IPS-18a (cell line): Measurements from ENCODE around the gene AGAP1.

Experiments
- H3K27ac ChIP-seq: one replicate; pipeline ENCODE4 v1.5.1; 2013; ENCODE audit warnings: low read length
- H3K27me3 ChIP-seq: one replicate; pipeline ENCODE4 v1.6.1; 2013; ENCODE audit warnings: mild to moderate bottlenecking, low read length; ENCODE audit not compliant: control insufficient read depth, insufficient read depth
- H3K36me3 ChIP-seq: one replicate; pipeline ENCODE4 v1.6.1; 2013; ENCODE audit warnings: low read depth, low read length; ENCODE audit not compliant: control insufficient read depth
- H3K4me1 ChIP-seq: one replicate; pipeline ENCODE4 v1.6.1; 2013; ENCODE audit warnings: low read depth, low read length; ENCODE audit not compliant: control insufficient read depth
- H3K4me3 ChIP-seq: one replicate; pipeline ENCODE4 v1.5.1; 2013; ENCODE audit warnings: low read length
- H3K9ac ChIP-seq: one replicate; pipeline ENCODE4 v1.6.1; 2013; ENCODE audit warnings: mild to moderate bottlenecking, low read length, moderate library complexity
- H3K9me3 ChIP-seq: one replicate; pipeline ENCODE4 v1.6.1; 2013; ENCODE audit warnings: low read depth, low read length; ENCODE audit not compliant: control insufficient read depth

AGAP1 gene

GRCh38 chr2:235463893-235464292, 29.9 kb upstream of the AGAP1 start:
- Histone ChIP-seq H3K9me3 (no peaks in the 10 kb centered on the region), H3K9ac (no peak overlapping the region), H3K27me3 (no peaks in the 10 kb centered on the region), H3K4me1 (no peaks in the 10 kb centered on the region), H3K36me3 (no peaks in the 10 kb centered on the region), H3K4me3 (no peak overlapping the region), H3K27ac (no peak overlapping the region)

- Histone ChIP-seq H3K27ac (no peak overlapping the region), H3K36me3 (no peaks in the 10 kb centered on the region), H3K9ac (no peak overlapping the region), H3K27me3 (no peaks in the 10 kb centered on the region), H3K4me1 (no peaks in the 10 kb centered on the region), H3K9me3 (no peaks in the 10 kb centered on the region), H3K4me3 (no peak overlapping the region)
Measured at GRCh38 chr2:235467588-235467987, 26.3 kb upstream of the AGAP1 start.

- no peak overlapping the region for H3K9ac ChIP-seq
- H3K27ac ChIP-seq: no peak overlapping the region
- no peaks in the 10 kb centered on the region for H3K27me3 ChIP-seq
Measured at GRCh38 chr2:235468978-235469655, 24.7 kb upstream of the AGAP1 start.

GRCh38 chr2:235471186-235471747, 22.6 kb upstream of the AGAP1 start:
- no peak overlapping the region for H3K27ac ChIP-seq
- no peaks in the 10 kb centered on the region for H3K9me3 ChIP-seq
- H3K36me3 ChIP-seq: no peaks in the 10 kb centered on the region
- no peaks in the 10 kb centered on the region for H3K4me1 ChIP-seq
- H3K27me3 ChIP-seq: no peaks in the 10 kb centered on the region
- no peak overlapping the region for H3K4me3 ChIP-seq
- H3K9ac ChIP-seq: no peak overlapping the region

More at GRCh38 chr2:235468978-235469655, 24.7 kb upstream of the AGAP1 start:
- no peaks in the 10 kb centered on the region for H3K4me1 ChIP-seq
- H3K36me3 ChIP-seq: no peaks in the 10 kb centered on the region
- no peak overlapping the region for H3K4me3 ChIP-seq
- H3K9me3 ChIP-seq: no peaks in the 10 kb centered on the region

DNA sequence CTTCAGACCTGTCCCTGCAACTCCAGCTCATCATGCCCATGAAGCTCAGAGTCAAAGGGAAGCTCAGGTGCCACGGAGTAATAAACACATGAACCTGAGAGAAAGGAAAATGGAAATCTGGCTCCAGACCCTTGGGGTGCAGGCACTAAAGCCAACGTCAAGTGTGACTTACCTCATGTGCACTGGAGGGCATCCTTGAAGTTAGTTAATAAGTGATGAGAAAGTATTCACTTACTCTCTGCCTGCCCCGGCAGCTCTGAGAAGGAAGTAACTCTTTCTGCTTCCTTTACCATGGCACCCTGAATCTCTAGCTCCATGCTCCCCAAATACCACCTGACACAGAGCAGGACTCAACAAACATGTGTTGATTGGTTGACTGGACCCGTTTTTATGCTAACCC, 21.4 kb upstream of the AGAP1 start:
- H3K4me3 ChIP-seq: no peak overlapping the region
- no peaks in the 10 kb centered on the region for H3K27me3 ChIP-seq
- no peaks in the 10 kb centered on the region for H3K9me3 ChIP-seq
- H3K27ac ChIP-seq: no peak overlapping the region
- H3K4me1 ChIP-seq: no peaks in the 10 kb centered on the region
- no peaks in the 10 kb centered on the region for H3K36me3 ChIP-seq
- H3K9ac ChIP-seq: no peak overlapping the region

DNA sequence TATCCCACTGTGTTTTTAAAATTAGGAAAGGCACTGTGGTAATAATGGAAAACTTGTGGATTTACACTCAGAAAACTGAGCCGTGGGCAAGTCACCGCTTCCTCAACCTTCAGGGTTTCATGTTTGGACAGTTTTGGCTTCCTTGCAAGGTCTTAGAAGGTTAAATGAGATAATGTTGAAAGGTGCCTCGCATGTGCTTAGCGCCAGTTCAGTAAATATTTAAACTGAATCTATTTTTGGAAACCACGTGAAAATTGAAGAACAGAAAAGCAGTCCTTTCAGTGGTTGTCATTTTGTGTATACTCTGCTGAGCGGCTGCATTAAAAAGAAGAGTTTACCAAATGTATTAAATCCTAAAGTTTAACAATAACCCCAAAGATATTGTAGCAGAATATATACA, 15.2 kb upstream of the AGAP1 start:
- Histone ChIP-seq H3K9ac (no peak overlapping the region), H3K4me3 (no peak overlapping the region), H3K36me3 (no peaks in the 10 kb centered on the region), H3K27ac (no peak overlapping the region), H3K9me3 (no peaks in the 10 kb centered on the region), H3K27me3 (no peaks in the 10 kb centered on the region), H3K4me1 (no peaks in the 10 kb centered on the region)

GRCh38 chr2:235479604-235480003, 14.2 kb upstream of the AGAP1 start:
- no peaks in the 10 kb centered on the region for H3K36me3 ChIP-seq
- no peaks in the 10 kb centered on the region for H3K4me1 ChIP-seq
- no peaks in the 10 kb centered on the region for H3K27me3 ChIP-seq
- no peak overlapping the region for H3K27ac ChIP-seq
- H3K9ac ChIP-seq: no peak overlapping the region
- no peaks in the 10 kb centered on the region for H3K9me3 ChIP-seq
- no peak overlapping the region for H3K4me3 ChIP-seq

DNA sequence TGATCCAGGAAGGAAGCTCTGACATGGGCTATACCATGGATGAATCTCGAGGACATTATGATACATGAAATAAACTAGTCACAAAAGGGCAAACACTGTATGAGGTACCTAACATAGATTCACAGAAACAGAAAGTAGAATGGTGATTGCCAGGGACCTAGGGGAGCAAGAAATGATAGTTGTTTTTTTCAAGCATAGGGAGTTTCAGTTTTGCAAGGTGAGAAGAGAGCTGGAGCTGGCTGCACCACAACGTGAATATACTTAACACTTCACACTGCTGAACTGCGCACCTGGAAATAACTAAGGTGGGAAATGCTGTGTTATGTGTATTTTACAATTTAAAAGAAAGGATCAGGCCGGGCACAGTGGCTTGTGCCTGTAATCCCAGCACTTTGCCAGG, 13.2 kb upstream of the AGAP1 start:
- Histone ChIP-seq H3K4me3 (no peak overlapping the region), H3K9ac (no peak overlapping the region), H3K27me3 (no peaks in the 10 kb centered on the region), H3K4me1 (no peaks in the 10 kb centered on the region), H3K27ac (no peak overlapping the region), H3K36me3 (no peaks in the 10 kb centered on the region), H3K9me3 (no peaks in the 10 kb centered on the region)

- H3K36me3 ChIP-seq: no peaks in the 10 kb centered on the region
- H3K4me1 ChIP-seq: no peaks in the 10 kb centered on the region
- no peak overlapping the region for H3K27ac ChIP-seq
- no peaks in the 10 kb centered on the region for H3K27me3 ChIP-seq
- no peak overlapping the region for H3K9ac ChIP-seq
- no peaks in the 10 kb centered on the region for H3K9me3 ChIP-seq
- no peak overlapping the region for H3K4me3 ChIP-seq
Measured at GRCh38 chr2:235483313-235483712, 10.5 kb upstream of the AGAP1 start.

GRCh38 chr2:235485362-235485761, 8.5 kb upstream of the AGAP1 start:
- Histone ChIP-seq H3K4me1 (no peaks in the 10 kb centered on the region), H3K27me3 (no peaks in the 10 kb centered on the region), H3K27ac (no peak overlapping the region), H3K36me3 (no peaks in the 10 kb centered on the region), H3K9ac (no peak overlapping the region), H3K4me3 (no peak overlapping the region), H3K9me3 (no peaks in the 10 kb centered on the region)

DNA sequence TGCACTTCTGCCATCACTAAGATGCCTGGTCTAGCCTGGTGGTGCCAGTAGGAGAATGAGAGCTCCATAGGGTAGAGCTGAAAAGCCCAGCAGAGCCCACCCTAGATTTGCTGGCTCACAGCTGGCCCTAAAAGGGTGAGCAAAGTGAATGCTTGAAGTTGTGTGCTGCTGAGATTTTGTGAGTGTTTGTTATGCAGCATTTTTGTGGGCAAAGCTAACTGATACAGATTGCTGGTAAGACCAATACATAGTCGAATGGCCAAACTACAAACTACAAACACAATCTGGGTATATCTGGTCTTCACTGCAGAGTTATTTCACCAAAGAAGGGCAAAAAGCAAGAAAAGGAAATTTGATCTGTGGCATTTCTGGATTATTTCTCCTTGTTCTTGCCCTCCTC, 7.1 kb upstream of the AGAP1 start:
- Histone ChIP-seq H3K4me3 (no peak overlapping the region), H3K27me3 (no peaks in the 10 kb centered on the region), H3K9me3 (no peaks in the 10 kb centered on the region), H3K4me1 (no peaks in the 10 kb centered on the region), H3K27ac (no peak overlapping the region), H3K36me3 (no peaks in the 10 kb centered on the region), H3K9ac (no peak overlapping the region)

DNA sequence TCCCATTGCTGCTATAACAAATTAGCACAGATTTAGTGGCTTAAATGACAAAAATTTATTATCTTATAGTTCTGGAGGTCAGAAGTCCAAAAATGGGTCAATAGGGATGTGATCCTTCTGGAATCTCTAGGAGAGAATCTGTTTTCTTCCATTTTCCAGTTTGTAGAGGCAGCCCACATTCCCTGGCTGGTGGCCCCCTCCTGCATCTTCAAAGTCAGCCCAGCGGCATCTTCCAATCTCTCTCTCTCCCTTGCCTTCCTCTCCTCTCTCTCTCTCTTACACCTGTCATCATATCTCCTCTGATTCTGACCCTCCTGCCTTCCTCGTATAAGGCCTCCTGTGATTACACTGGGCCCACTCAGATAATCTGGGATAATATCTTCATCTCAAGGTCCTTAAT, 3.9 kb upstream of the AGAP1 start:
- no peak overlapping the region for H3K4me3 ChIP-seq
- H3K27ac ChIP-seq: no peak overlapping the region
- H3K27me3 ChIP-seq: peaks cover 19% of the 10 kb centered on the region
- H3K9ac ChIP-seq: no peak overlapping the region
- no peaks in the 10 kb centered on the region for H3K36me3 ChIP-seq
- H3K4me1 ChIP-seq: no peaks in the 10 kb centered on the region
- H3K9me3 ChIP-seq: no peaks in the 10 kb centered on the region
